A673 (cell line): ENCODE data around the gene CCR5AS.

Experiments
- CTCF ChIP-seq: fragments of 300-800, 200-600 bp; sonication (generic); conservative IDR thresholded peaks from 2 replicates; pipeline ENCODE4 v1.5.1; 2017; ENCODE audit warnings: low read depth, mild to moderate bottlenecking, antibody characterized with exemption, low read length, moderate library complexity, mixed read lengths
- EZH2 ChIP-seq: fragments of 200-600 bp; sonication (generic); IDR thresholded peaks from 2 replicates; pipeline ENCODE4 v1.6.1; 2017; ENCODE audit warnings: borderline replicate concordance, low read depth, mild to moderate bottlenecking, mixed read lengths, antibody characterized with exemption, low read length; ENCODE audit not compliant: poor library complexity, severe bottlenecking

- TF ChIP-seq CTCF (no peak), EZH2 (no peak)
Measured at GRCh38 chr3:46433841-46434240, 27.0 kb upstream of the CCR5AS start.
